Mesendoderm (in vitro differentiated cells): ENCODE data around the gene MRM2.

ENCODE experiments used
- DNase-seq: peaks from one replicate; pipeline ENCODE4 v3.0.0; 2013
- H2AK5ac ChIP-seq: 2 replicates; pipeline ENCODE4 v1.6.1; 2013; ENCODE audit warnings: low read length, inconsistent platforms
- H2BK120ac ChIP-seq: 2 replicates; pipeline ENCODE4 v1.6.1; 2013; ENCODE audit warnings: low read depth, mild to moderate bottlenecking, low read length, moderate library complexity, mixed read lengths
- H2BK15ac ChIP-seq: replicated peaks from 2 replicates; pipeline ENCODE4 v1.6.1; 2013; ENCODE audit warnings: low read depth, mild to moderate bottlenecking, moderate library complexity
- H2BK5ac ChIP-seq: 2 replicates; pipeline ENCODE4 v1.6.1; 2013; ENCODE audit warnings: low read length, inconsistent platforms
- H3K18ac ChIP-seq: 2 replicates; pipeline ENCODE4 v1.6.1; 2013; ENCODE audit warnings: mild to moderate bottlenecking, low read length, mixed read lengths
- H3K23ac ChIP-seq: one replicate; pipeline ENCODE4 v1.6.1; 2013; ENCODE audit warnings: low read length
- H3K27ac ChIP-seq: 2 replicates; pipeline ENCODE4 v1.5.1; 2013; ENCODE audit warnings: low read depth, mild to moderate bottlenecking, inconsistent platforms, low read length, moderate library complexity
- H3K27me3 ChIP-seq: 2 replicates; pipeline ENCODE4 v1.6.1; 2013; ENCODE audit warnings: low read length, control low read depth, mild to moderate bottlenecking, inconsistent platforms; ENCODE audit not compliant: insufficient read depth, poor library complexity
- H3K36me3 ChIP-seq: 2 replicates; pipeline ENCODE4 v1.6.1; 2013; ENCODE audit warnings: low read length, inconsistent platforms; ENCODE audit not compliant: control insufficient read depth, insufficient read depth
- H3K4ac ChIP-seq: one replicate; pipeline ENCODE4 v1.6.1; 2013; ENCODE audit warnings: low read depth, mild to moderate bottlenecking, low read length, moderate library complexity
- H3K4me1 ChIP-seq: 2 replicates; pipeline ENCODE4 v1.6.1; 2013; ENCODE audit warnings: low read depth, low read length, inconsistent platforms; ENCODE audit not compliant: control insufficient read depth
- H3K4me2 ChIP-seq: 2 replicates; pipeline ENCODE4 v1.6.1; 2013; ENCODE audit warnings: low read length
- H3K4me3 ChIP-seq: 2 replicates; pipeline ENCODE4 v1.5.1; 2013; ENCODE audit warnings: mild to moderate bottlenecking, low read length
- H3K56ac ChIP-seq: one replicate; pipeline ENCODE4 v1.6.1; 2013; ENCODE audit warnings: low read length
- H3K79me1 ChIP-seq: 2 replicates; pipeline ENCODE4 v1.6.1; 2013; ENCODE audit warnings: low read length, inconsistent platforms
- H3K79me2 ChIP-seq: 2 replicates; pipeline ENCODE4 v1.6.1; 2013; ENCODE audit warnings: mild to moderate bottlenecking, low read length; ENCODE audit not compliant: control insufficient read depth, insufficient read depth
- H3K9ac ChIP-seq: 2 replicates; pipeline ENCODE4 v1.6.1; 2013; ENCODE audit warnings: low read length, inconsistent platforms
- H4K5ac ChIP-seq: one replicate; pipeline ENCODE4 v1.6.1; 2013; ENCODE audit warnings: low read length
- H4K8ac ChIP-seq: one replicate; pipeline ENCODE4 v1.6.1; 2013; ENCODE audit warnings: low read depth, mild to moderate bottlenecking, control low read depth, low read length, moderate library complexity
- WGBS: extraction: QIAGEN DNeasy Blood & Tissue Kit; methylation state at CpG from one replicate; pipeline ENCODE4 v1.1.7; 2013; ENCODE audit warnings: low lambda C conversion rate, missing lambda C conversion rate; ENCODE audit not compliant: insufficient coverage; ENCODE audit errors: extremely low coverage; 5-methylcytosine and 5-hydroxymethylcytosine counted together

MRM2 gene

GRCh38 chr7:2220954-2221353 is 21.1 kb downstream of the MRM2 start:
- no peak overlapping the region for H3K4me3 ChIP-seq
- no peak overlapping the region for H3K18ac ChIP-seq
- H4K5ac ChIP-seq: no peak overlapping the region
- H3K4ac ChIP-seq: no peak overlapping the region
- H2AK5ac ChIP-seq: no peak overlapping the region
- H3K79me1 ChIP-seq: peaks cover 11% of the 10 kb centered on the region
- H3K4me1 ChIP-seq: no peaks in the 10 kb centered on the region
- no peak overlapping the region for H2BK15ac ChIP-seq
- no peak overlapping the region for H3K4me2 ChIP-seq
- no peaks in the 10 kb centered on the region for H3K27me3 ChIP-seq
- no peak overlapping the region for H3K27ac ChIP-seq
- H3K9ac ChIP-seq: no peak overlapping the region
- H2BK5ac ChIP-seq: no peak overlapping the region
- H3K56ac ChIP-seq: no peak overlapping the region
- H3K79me2 ChIP-seq: peaks cover 6% of the 10 kb centered on the region
- no peak overlapping the region for H2BK120ac ChIP-seq
- DNase-seq: no peak
- peaks cover 20% of the 10 kb centered on the region for H3K36me3 ChIP-seq
- WGBS: no CpG with 5 or more reads among the region's 17 CpGs
- H4K8ac ChIP-seq: no peak overlapping the region
- no peak overlapping the region for H3K23ac ChIP-seq

DNA sequence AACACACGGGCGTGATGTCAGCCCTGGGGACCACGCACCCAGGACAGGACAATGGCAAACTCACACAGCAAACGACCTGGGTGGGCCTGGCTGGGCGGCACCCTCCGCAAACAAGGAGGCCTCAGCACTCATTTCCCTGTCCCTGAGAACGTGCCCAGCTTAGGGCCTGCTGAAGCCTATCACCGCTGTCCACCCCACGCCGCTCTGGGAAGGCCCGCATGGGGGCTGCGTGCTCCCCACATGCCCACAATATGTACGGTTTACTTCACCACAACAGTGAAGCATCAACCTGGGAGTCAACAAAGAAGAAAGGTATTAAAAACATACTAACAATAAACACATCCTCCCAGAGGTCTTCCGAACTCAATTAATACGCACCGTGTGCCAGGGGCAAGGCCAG is 21.5 kb downstream of the MRM2 start:
- H3K23ac ChIP-seq: no peak overlapping the region
- H3K56ac ChIP-seq: no peak overlapping the region
- H2BK5ac ChIP-seq: no peak overlapping the region
- H3K79me2 ChIP-seq: peaks cover 6% of the 10 kb centered on the region
- no peak overlapping the region for H3K18ac ChIP-seq
- H2BK15ac ChIP-seq: no peak overlapping the region
- no peak overlapping the region for H2BK120ac ChIP-seq
- no peak overlapping the region for H3K4me3 ChIP-seq
- H2AK5ac ChIP-seq: no peak overlapping the region
- no peak for DNase-seq
- H3K27ac ChIP-seq: no peak overlapping the region
- H4K8ac ChIP-seq: no peak overlapping the region
- H3K9ac ChIP-seq: no peak overlapping the region
- H3K4me1 ChIP-seq: no peaks in the 10 kb centered on the region
- WGBS: no CpG with 5 or more reads among the region's 16 CpGs
- no peak overlapping the region for H4K5ac ChIP-seq
- H3K4ac ChIP-seq: no peak overlapping the region
- no peak overlapping the region for H3K4me2 ChIP-seq
- no peaks in the 10 kb centered on the region for H3K27me3 ChIP-seq
- H3K79me1 ChIP-seq: peaks cover 11% of the 10 kb centered on the region
- H3K36me3 ChIP-seq: peaks cover 19% of the 10 kb centered on the region

GRCh38 chr7:2220030-2220429 is 22.0 kb downstream of the MRM2 start:
- H4K5ac ChIP-seq: no peak overlapping the region
- DNase-seq: no peak
- H3K27me3 ChIP-seq: no peaks in the 10 kb centered on the region
- no peak overlapping the region for H3K56ac ChIP-seq
- H3K36me3 ChIP-seq: peaks cover 19% of the 10 kb centered on the region
- no peaks in the 10 kb centered on the region for H3K4me1 ChIP-seq
- no peak overlapping the region for H3K4ac ChIP-seq
- no peak overlapping the region for H2BK15ac ChIP-seq
- no peak overlapping the region for H3K4me2 ChIP-seq
- WGBS: no CpG with 5 or more reads among the region's 19 CpGs
- no peak overlapping the region for H3K9ac ChIP-seq
- H2AK5ac ChIP-seq: no peak overlapping the region
- peaks cover 11% of the 10 kb centered on the region for H3K79me1 ChIP-seq
- H3K79me2 ChIP-seq: peaks cover 6% of the 10 kb centered on the region
- no peak overlapping the region for H3K27ac ChIP-seq
- no peak overlapping the region for H2BK5ac ChIP-seq
- H4K8ac ChIP-seq: no peak overlapping the region
- H3K4me3 ChIP-seq: no peak overlapping the region
- H3K23ac ChIP-seq: no peak overlapping the region
- no peak overlapping the region for H2BK120ac ChIP-seq
- H3K18ac ChIP-seq: no peak overlapping the region

- H2AK5ac ChIP-seq: no peak overlapping the region
- no peak overlapping the region for H4K8ac ChIP-seq
- H3K9ac ChIP-seq: no peak overlapping the region
- no peak overlapping the region for H3K56ac ChIP-seq
- H3K4me3 ChIP-seq: no peak overlapping the region
- DNase-seq: no peak
- H3K79me1 ChIP-seq: peaks cover 8% of the 10 kb centered on the region
- H2BK120ac ChIP-seq: no peak overlapping the region
- H3K27ac ChIP-seq: no peak overlapping the region
- H2BK5ac ChIP-seq: no peak overlapping the region
- no peak overlapping the region for H3K4ac ChIP-seq
- H3K79me2 ChIP-seq: peaks cover 6% of the 10 kb centered on the region
- H4K5ac ChIP-seq: no peak overlapping the region
- H3K4me2 ChIP-seq: no peak overlapping the region
- H2BK15ac ChIP-seq: no peak overlapping the region
- H3K4me1 ChIP-seq: no peaks in the 10 kb centered on the region
- no peaks in the 10 kb centered on the region for H3K27me3 ChIP-seq
- H3K18ac ChIP-seq: no peak overlapping the region
- no peak overlapping the region for H3K23ac ChIP-seq
- H3K36me3 ChIP-seq: peaks cover 15% of the 10 kb centered on the region
- no CpG with 5 or more reads among the region's 8 CpGs for WGBS
Observed at GRCh38 chr7:2219606-2220005, 22.4 kb downstream of the MRM2 start.

- peaks cover 6% of the 10 kb centered on the region for H3K79me2 ChIP-seq
- H3K18ac ChIP-seq: no peak overlapping the region
- no peak overlapping the region for H2AK5ac ChIP-seq
- no peak overlapping the region for H3K4ac ChIP-seq
- H3K4me3 ChIP-seq: no peak overlapping the region
- H3K4me1 ChIP-seq: no peaks in the 10 kb centered on the region
- H2BK120ac ChIP-seq: no peak overlapping the region
- DNase-seq: no peak
- H3K56ac ChIP-seq: no peak overlapping the region
- peaks cover 8% of the 10 kb centered on the region for H3K79me1 ChIP-seq
- H4K5ac ChIP-seq: no peak overlapping the region
- H3K27ac ChIP-seq: no peak overlapping the region
- no peak overlapping the region for H2BK15ac ChIP-seq
- no peak overlapping the region for H4K8ac ChIP-seq
- no peak overlapping the region for H3K9ac ChIP-seq
- no CpG with 5 or more reads among the region's 15 CpGs for WGBS
- no peak overlapping the region for H3K23ac ChIP-seq
- no peak overlapping the region for H2BK5ac ChIP-seq
- no peak overlapping the region for H3K4me2 ChIP-seq
- no peaks in the 10 kb centered on the region for H3K27me3 ChIP-seq
- peaks cover 15% of the 10 kb centered on the region for H3K36me3 ChIP-seq
Observed at GRCh38 chr7:2219136-2219535, 22.9 kb downstream of the MRM2 start.

DNA sequence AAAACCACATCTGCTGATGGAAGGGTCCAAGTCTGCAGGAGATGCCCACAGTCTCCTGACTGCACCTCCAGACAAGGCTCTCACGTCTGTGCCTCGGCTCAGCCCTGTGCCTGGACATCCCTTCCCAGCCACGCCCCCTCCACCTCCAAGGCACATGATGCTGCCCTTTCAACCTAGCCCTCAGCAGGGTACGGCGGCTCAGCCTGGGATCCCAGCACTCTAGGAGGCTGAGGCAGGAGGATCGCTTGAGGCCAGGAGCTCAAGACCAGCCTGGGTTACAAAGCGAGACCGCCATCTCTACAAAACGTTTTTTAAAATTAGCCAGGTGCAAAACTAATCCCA is 23.6 kb downstream of the MRM2 start:
- Histone ChIP-seq H3K18ac (no peak overlapping the region), H3K4me3 (no peak overlapping the region), H3K56ac (no peak overlapping the region), H3K36me3 (peaks cover 20% of the 10 kb centered on the region), H3K23ac (no peak overlapping the region), H3K4ac (no peak overlapping the region), H3K27ac (no peak overlapping the region), H3K9ac (no peak overlapping the region), H3K4me1 (no peaks in the 10 kb centered on the region), H3K4me2 (no peak overlapping the region), H2AK5ac (no peak overlapping the region), H3K79me1 (peaks cover 8% of the 10 kb centered on the region), H2BK15ac (no peak overlapping the region), H4K8ac (no peak overlapping the region), H2BK120ac (no peak overlapping the region), H3K79me2 (peaks cover 6% of the 10 kb centered on the region), H3K27me3 (no peaks in the 10 kb centered on the region), H2BK5ac (no peak overlapping the region), H4K5ac (no peak overlapping the region)
- DNase-seq: no peak
- no CpG with 5 or more reads among the region's 9 CpGs for WGBS
